Measurements from ENCODE around the gene MIEN1. TPM values are rescaled to one million over a fixed set of nuclear protein-coding genes. Genes with fewer than 3 reads are reported as not detected.

The MIEN1 gene
- total RNA-seq, 4 donors from 2014 or later: 99.3 to 215 (median 109) TPM

DNA sequence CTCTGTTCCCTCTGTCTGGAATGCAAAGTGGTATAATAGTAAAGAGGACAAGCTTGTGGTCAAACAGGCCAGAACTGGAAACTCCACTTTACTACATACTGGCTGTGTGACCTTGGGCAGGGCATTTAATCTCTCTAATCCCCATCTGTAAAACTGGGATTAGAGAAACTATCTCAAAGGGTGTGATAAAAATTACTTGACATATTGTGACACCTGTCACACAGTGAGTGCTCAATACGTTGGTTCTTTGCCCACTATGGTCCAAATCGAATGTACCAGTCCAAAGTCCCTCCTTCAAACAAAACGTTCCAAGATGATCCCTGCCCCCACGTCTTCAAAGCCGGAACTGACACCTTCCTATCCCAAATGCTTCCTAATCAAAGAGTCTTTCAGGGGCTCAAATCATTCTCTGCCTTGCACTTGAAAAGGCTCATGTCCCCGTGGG is 43.2 kb downstream of the MIEN1 start:
- no peak for DNase-seq
- in situ Hi-C loops (cut with MboI; ENCODE audit: low pct_ligation_motif_present in 1 of 4, low pct_unique_long_range_greater_than_20kb in 1 of 4, low sequenced_read_pairs in 3 of 4) (no loop called here), intact Hi-C loops (cut with DNase I; ENCODE audit: low total_unique reads) (no loop called here)
- peaks cover 8 to 24% (median 18%) of the 10 kb centered on the region in 4 donors for H3K4me1 ChIP-seq
- H3K9me3 ChIP-seq: no peaks in the 10 kb centered on the region
- peak overlapping the region; percentile 88 to 94 (median 93) for H3K27ac ChIP-seq
- H3K36me3 ChIP-seq: peaks cover 0 to 7% (median 0%) of the 10 kb centered on the region in 4 donors
- TF ChIP-seq POLR2A (IDR thresholded peaks at IDR 0.05): no peak
- peak in 1 of 3 donors; percentile 50 for TF ChIP-seq POLR2AphosphoS5 (IDR thresholded peaks at IDR 0.05)
- no peaks in the 10 kb centered on the region for H3K27me3 ChIP-seq
- 38 to 45% methylated on average over 5 to 6 of the region's 6 CpGs for WGBS, 2 donors (ENCODE audit: low coverage in 1 of 2)
- H3K4me3 ChIP-seq: peak overlapping the region in 3 of 4 donors; percentile 59 to 86 (median 74)

DNA sequence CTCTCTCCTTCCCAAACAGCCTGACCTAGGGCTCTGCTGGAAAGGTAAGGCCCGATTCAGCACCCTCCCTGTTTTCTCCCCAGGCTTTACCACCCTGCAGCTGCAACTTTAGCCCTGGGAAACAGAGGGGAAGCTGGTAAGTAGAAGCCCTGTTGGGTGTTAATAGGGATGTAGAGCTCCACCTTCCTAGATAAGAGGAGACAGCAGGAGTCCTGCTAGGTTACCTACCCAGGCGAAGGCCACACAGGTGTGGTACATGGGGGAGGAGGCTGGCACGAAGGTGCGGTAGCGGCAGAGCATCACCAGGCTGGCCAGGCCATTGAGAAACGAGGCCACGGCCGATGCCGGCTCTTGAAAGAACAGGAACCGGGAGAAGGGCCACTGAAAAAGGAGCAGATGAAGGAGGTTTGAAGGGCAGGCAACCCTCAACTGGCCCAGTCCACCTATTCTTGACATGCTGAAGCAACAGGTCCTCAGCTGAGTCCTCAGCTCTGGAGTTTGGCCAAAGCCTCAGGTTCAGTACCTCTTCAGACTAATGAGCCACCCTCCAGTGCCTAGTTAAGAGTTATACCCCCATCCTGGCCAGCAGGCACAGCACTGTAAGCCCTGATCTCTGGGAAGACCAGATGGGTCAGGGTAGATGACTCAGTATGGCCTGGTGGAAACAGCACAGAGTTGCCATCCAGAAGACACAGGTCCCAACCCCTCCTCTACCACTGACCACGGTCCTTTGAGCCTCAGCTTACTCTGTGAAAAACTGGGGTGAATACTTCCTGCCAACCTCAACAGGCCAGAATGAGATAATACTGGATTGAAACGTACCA is 45.8 kb downstream of the MIEN1 start:
- Histone ChIP-seq H3K36me3 (peaks cover 0 to 13% (median 0%) of the 10 kb centered on the region in 4 donors), H3K9me3 (no peaks in the 10 kb centered on the region), H3K27me3 (no peaks in the 10 kb centered on the region), H3K4me1 (peaks cover 11 to 33% (median 25%) of the 10 kb centered on the region in 4 donors), H3K27ac (no peak overlapping the region), H3K4me3 (no peak overlapping the region)
- intact Hi-C loops (cut with DNase I; ENCODE audit: low total_unique reads) (no loop called here), in situ Hi-C loops (cut with MboI; ENCODE audit: low pct_ligation_motif_present in 1 of 4, low pct_unique_long_range_greater_than_20kb in 1 of 4, low sequenced_read_pairs in 3 of 4) (no loop called here)
- TF ChIP-seq, protein P1, sequence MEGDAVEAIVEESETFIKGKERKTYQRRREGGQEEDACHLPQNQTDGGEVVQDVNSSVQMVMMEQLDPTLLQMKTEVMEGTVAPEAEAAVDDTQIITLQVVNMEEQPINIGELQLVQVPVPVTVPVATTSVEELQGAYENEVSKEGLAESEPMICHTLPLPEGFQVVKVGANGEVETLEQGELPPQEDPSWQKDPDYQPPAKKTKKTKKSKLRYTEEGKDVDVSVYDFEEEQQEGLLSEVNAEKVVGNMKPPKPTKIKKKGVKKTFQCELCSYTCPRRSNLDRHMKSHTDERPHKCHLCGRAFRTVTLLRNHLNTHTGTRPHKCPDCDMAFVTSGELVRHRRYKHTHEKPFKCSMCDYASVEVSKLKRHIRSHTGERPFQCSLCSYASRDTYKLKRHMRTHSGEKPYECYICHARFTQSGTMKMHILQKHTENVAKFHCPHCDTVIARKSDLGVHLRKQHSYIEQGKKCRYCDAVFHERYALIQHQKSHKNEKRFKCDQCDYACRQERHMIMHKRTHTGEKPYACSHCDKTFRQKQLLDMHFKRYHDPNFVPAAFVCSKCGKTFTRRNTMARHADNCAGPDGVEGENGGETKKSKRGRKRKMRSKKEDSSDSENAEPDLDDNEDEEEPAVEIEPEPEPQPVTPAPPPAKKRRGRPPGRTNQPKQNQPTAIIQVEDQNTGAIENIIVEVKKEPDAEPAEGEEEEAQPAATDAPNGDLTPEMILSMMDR (IDR thresholded peaks at IDR 0.05): no peak
- TF ChIP-seq EP300 (IDR thresholded peaks at IDR 0.05; ENCODE audit: low read depth): no peak
- TF ChIP-seq POLR2A (IDR thresholded peaks at IDR 0.05): no peak
- TF ChIP-seq POLR2AphosphoS5 (IDR thresholded peaks at IDR 0.05): no peak
- no peak for DNase-seq
- WGBS, 2 donors (ENCODE audit: low coverage in 1 of 2): 92% methylated on average over 12 of the region's 12 CpGs; no CpG with 5 or more reads in 1 of the 2 donors

GRCh38 chr17:39683295-39683939 is 46.9 kb downstream of the MIEN1 start:
- H3K27ac ChIP-seq: no peak overlapping the region
- TF ChIP-seq POLR2AphosphoS5 (IDR thresholded peaks at IDR 0.05) (no peak), POLR2A (IDR thresholded peaks at IDR 0.05) (no peak), EP300 (IDR thresholded peaks at IDR 0.05; ENCODE audit: low read depth) (no peak)
- TF ChIP-seq, protein P1 (IDR thresholded peaks at IDR 0.05): no peak
- H3K36me3 ChIP-seq: peaks cover 0 to 13% (median 0%) of the 10 kb centered on the region in 4 donors
- H3K4me1 ChIP-seq: peaks cover 8 to 34% (median 28%) of the 10 kb centered on the region in 4 donors
- in situ Hi-C loops (cut with MboI; ENCODE audit: low pct_ligation_motif_present in 1 of 4, low pct_unique_long_range_greater_than_20kb in 1 of 4, low sequenced_read_pairs in 3 of 4) (no loop called here), intact Hi-C loops (cut with DNase I; ENCODE audit: low total_unique reads) (no loop called here)
- WGBS, 2 donors (ENCODE audit: low coverage in 1 of 2): 90 to 91% methylated on average over 5 to 9 of the region's 9 CpGs
- no peaks in the 10 kb centered on the region for H3K9me3 ChIP-seq
- H3K27me3 ChIP-seq: no peaks in the 10 kb centered on the region
- no peak for DNase-seq
- H3K4me3 ChIP-seq: no peak overlapping the region

GRCh38 chr17:39679521-39680192 is 50.7 kb downstream of the MIEN1 start:
- Histone ChIP-seq H3K4me3 (no peak overlapping the region), H3K27me3 (no peaks in the 10 kb centered on the region), H3K27ac (peak overlapping the region; percentile 64 to 82 (median 76)), H3K36me3 (peaks cover 0 to 12% (median 0%) of the 10 kb centered on the region in 4 donors), H3K9me3 (no peaks in the 10 kb centered on the region), H3K4me1 (peaks cover 21 to 49% (median 47%) of the 10 kb centered on the region in 4 donors)
- TF ChIP-seq POLR2A (IDR thresholded peaks at IDR 0.05): peak; percentile 35
- TF ChIP-seq, protein P1 (IDR thresholded peaks at IDR 0.05): peak in 1 of 5 experiments; percentile 22
- no peak for TF ChIP-seq POLR2AphosphoS5 (IDR thresholded peaks at IDR 0.05)
- DNase-seq: no peak
- in situ Hi-C loops (cut with MboI; ENCODE audit: low pct_ligation_motif_present in 1 of 4, low pct_unique_long_range_greater_than_20kb in 1 of 4, low sequenced_read_pairs in 3 of 4) (no loop called here), intact Hi-C loops (cut with DNase I; ENCODE audit: low total_unique reads) (no loop called here)
- WGBS, 2 donors (ENCODE audit: low coverage in 1 of 2): 64% methylated on average over 12 of the region's 12 CpGs; no CpG with 5 or more reads in 1 of the 2 donors

Small RNA genes lying within 50 kb of the gene (small RNA-seq; reads per million reads assigned to genes)
- gene MIR4728: 0 to 0.70 (median 0.12) reads per million in 4 donors

Other genes starting within 250 kb of the MIEN1 start
- not detected for gene NEUROD2, start 122.6 kb downstream of the MIEN1 start, total RNA-seq
- gene PPP1R1B, start 103.6 kb downstream of the MIEN1 start, total RNA-seq: 100 to 1,000 TPM; 125 to 509 (median 223) TPM
- gene STARD3, start 93.4 kb downstream of the MIEN1 start, total RNA-seq: 100 to 1,000 TPM in 1 of 4 donors, 10 to 100 TPM in 3; 63.5 to 193 (median 73.2) TPM
- 1 to 10 TPM in 1 of 4 donors, under 1 TPM in 1, not detected in 2; 0.64 to 1.9 TPM for gene TCAP, start 65.2 kb downstream of the MIEN1 start, total RNA-seq
- 10 to 100 TPM in 1 of 4 donors, 1 to 10 TPM in 2, under 1 TPM in 1; 0.80 to 48.3 (median 1.3) TPM for gene PNMT, start 62.1 kb downstream of the MIEN1 start, total RNA-seq
- 10 to 100 TPM; 19.9 to 82.6 (median 46.2) TPM for gene PGAP3, start 42.5 kb downstream of the MIEN1 start, total RNA-seq
- gene ERBB2, start 30.5 kb downstream of the MIEN1 start, total RNA-seq: 100 to 1,000 TPM; 175 to 439 (median 234) TPM
- gene GRB7, start 7.4 kb upstream of the MIEN1 start, total RNA-seq: 10 to 100 TPM; 25.9 to 44.5 (median 32.3) TPM
- 10 to 100 TPM in 1 of 4 donors, 1 to 10 TPM in 3; 2.2 to 13.5 (median 3.0) TPM for gene IKZF3, start 133.8 kb upstream of the MIEN1 start, total RNA-seq
- under 1 TPM in 1 of 4 donors, not detected in 3; 0.27 TPM for gene ZPBP2, start 137.7 kb upstream of the MIEN1 start, total RNA-seq
- 100 to 1,000 TPM; 109 to 142 (median 116) TPM for gene GSDMB, start 188.1 kb upstream of the MIEN1 start, total RNA-seq
- 10 to 100 TPM; 47.4 to 78.9 (median 56.7) TPM for gene ORMDL3, start 197.1 kb upstream of the MIEN1 start, total RNA-seq
- not detected for gene LRRC3C, start 197.2 kb upstream of the MIEN1 start, total RNA-seq
- gene GSDMA, start 232.5 kb upstream of the MIEN1 start, total RNA-seq: 1 to 10 TPM in 1 of 4 donors, not detected in 3; 3.7 TPM

All from transverse colon (tissue), 4 donors.